Endothelial cell of umbilical vein (primary cell): ENCODE measurements around the gene FRMD5. TPM values are rescaled to one million over a fixed set of nuclear protein-coding genes. Genes with fewer than 3 reads are reported as not detected.

Experiments
- BruUV-seq: library from RNA; stranded (reverse); fragments of 400-500 nt; replicated peaks from 2 replicates; lab custom pipeline; 2021; lab: Mats Ljungman, UMichigan
- CTCF ChIA-PET: fragments of 300-600, 350-600 bp; sonication (Branson Sonifier 250); formaldehyde crosslinking; loops from one replicate; lab custom pipeline; 2021; ENCODE audit warnings: antibody characterized with exemption, inconsistent platforms; lab: Charles Lee
- POLR2A ChIA-PET: fragments of 300-600, 350-600 bp; sonication (Branson Sonifier 250); formaldehyde crosslinking; loops from one replicate; lab custom pipeline; 2021; ENCODE audit warnings: antibody characterized with exemption, inconsistent platforms; lab: Charles Lee
- DNase-seq: peaks from one replicate; pipeline ENCODE4 v3.0.0-alpha.2; 2011; ENCODE audit warnings: low read depth, low spot score
- FAIRE-seq: peaks from 2 replicates; lab custom pipeline; 2011; peaks lifted over from hg19 to GRCh38; lab: Jason Lieb, UNC
- H2AFZ ChIP-seq: 2 replicates; pipeline ENCODE4 v1.6.0; 2012; ENCODE audit warnings: low read depth, low read length, control low read depth, inconsistent platforms
- H3K27ac ChIP-seq: 2 replicates; pipeline ENCODE4 v1.5.1; 2011; ENCODE audit warnings: low read depth, mild to moderate bottlenecking, control low read depth, low read length, moderate library complexity; ENCODE audit not compliant: insufficient read depth
- H3K27me3 ChIP-seq, 2 experiments: 2 replicates each; pipeline versions ENCODE4 v1.6.0 to v1.6.1; 2011; ENCODE audit warnings: low read length in 2 of 2, mixed read lengths in 1 of 2; ENCODE audit not compliant: control insufficient read depth in 2 of 2, insufficient read depth in 2 of 2
- H3K36me3 ChIP-seq, 2 experiments: 2 replicates in 1 of 2; 3 replicates in 1 of 2; pipeline ENCODE4 v1.5.1; 2011; ENCODE audit warnings: low read length in 2 of 2, mild to moderate bottlenecking in 1 of 2, moderate library complexity in 1 of 2; ENCODE audit not compliant: control insufficient read depth in 2 of 2, insufficient read depth in 2 of 2; ENCODE audit errors: extremely low read depth in 1 of 2
- H3K4me1 ChIP-seq: 3 replicates; pipeline ENCODE4 v1.5.1; 2011; ENCODE audit warnings: mild to moderate bottlenecking, low read length; ENCODE audit not compliant: control insufficient read depth, insufficient read depth; ENCODE audit errors: extremely low read depth
- H3K4me2 ChIP-seq: 2 replicates; pipeline ENCODE4 v1.6.1; 2011; ENCODE audit warnings: low read length, control low read depth, mixed read lengths; ENCODE audit not compliant: insufficient read depth
- H3K4me3 ChIP-seq, 3 experiments: fragments of 200-600 bp in 1 of 3; sonication (generic), shearing (Covaris generic) in 1 of 3; replicated peaks in 1 of 3; 2 replicates each; pipeline ENCODE4 v1.5.1; 2011 to 2016; ENCODE audit warnings: control low read depth in 3 of 3, low read length in 3 of 3, mild to moderate bottlenecking in 2 of 3, inconsistent platforms in 1 of 3, low read depth in 1 of 3, moderate library complexity in 1 of 3; ENCODE audit not compliant: insufficient read depth in 1 of 3
- H3K79me2 ChIP-seq: 2 replicates; pipeline ENCODE4 v1.6.0; 2012; ENCODE audit warnings: low read length, inconsistent platforms; ENCODE audit not compliant: control insufficient read depth, insufficient read depth
- H3K9ac ChIP-seq: replicated peaks from 2 replicates; pipeline ENCODE3; 2011; ENCODE audit warnings: low read length, control low read depth; ENCODE audit not compliant: insufficient read depth; ENCODE audit errors: extremely low read depth
- H3K9me1 ChIP-seq: replicated peaks from 3 replicates; pipeline ENCODE4 v1.6.0; 2011; ENCODE audit warnings: mild to moderate bottlenecking, low read length; ENCODE audit not compliant: control insufficient read depth, insufficient read depth; ENCODE audit errors: extremely low read depth
- H3K9me3 ChIP-seq: replicated peaks from 2 replicates; pipeline ENCODE4 v1.5.1; 2012; ENCODE audit warnings: low read length, inconsistent platforms; ENCODE audit not compliant: control insufficient read depth, insufficient read depth
- H4K20me1 ChIP-seq: replicated peaks from 2 replicates; pipeline ENCODE3; 2011; ENCODE audit warnings: mild to moderate bottlenecking, low read length; ENCODE audit not compliant: control insufficient read depth, insufficient read depth; ENCODE audit errors: extremely low read depth
- EZH2 ChIP-seq: IDR thresholded peaks from 2 replicates; pipeline ENCODE4 v1.6.1; 2012; ENCODE audit warnings: borderline replicate concordance, low read depth, mild to moderate bottlenecking, moderate library complexity, low read length, inconsistent platforms; ENCODE audit not compliant: severe bottlenecking
- FOS ChIP-seq: IDR thresholded peaks from 2 replicates; pipeline ENCODE4 v1.6.1; 2011; ENCODE audit warnings: mild to moderate bottlenecking, low read length, moderate library complexity, borderline replicate concordance; ENCODE audit not compliant: insufficient read depth
- GATA2 ChIP-seq: IDR thresholded peaks from 2 replicates; pipeline ENCODE4 v1.7.0; 2011; ENCODE audit warnings: low read depth, mild to moderate bottlenecking, moderate library complexity, mixed read lengths, low read length; ENCODE audit not compliant: insufficient read length, insufficient read depth
- JUN ChIP-seq: IDR thresholded peaks from 2 replicates; pipeline ENCODE4 v1.6.1; 2011; ENCODE audit warnings: borderline replicate concordance, low read depth; ENCODE audit not compliant: insufficient read length, insufficient read depth
- MYC ChIP-seq: IDR thresholded peaks from one replicate; pipeline ENCODE4 v1.6.1; 2011; ENCODE audit warnings: mild to moderate bottlenecking, low read depth, low read length
- POLR2A ChIP-seq: IDR thresholded peaks from 2 replicates; pipeline ENCODE4 v1.6.1; 2012; ENCODE audit warnings: low read depth, mild to moderate bottlenecking, control low read depth, low read length
- POLR2AphosphoS5 ChIP-seq: IDR thresholded peaks from 2 replicates; pipeline ENCODE4 v1.6.1; 2012; ENCODE audit warnings: low read depth, mild to moderate bottlenecking, control low read depth, low read length, moderate library complexity; ENCODE audit not compliant: insufficient read depth
- dilution Hi-C: fragments of 300-500 bp; cut with MboI; formaldehyde crosslinking; loops from one replicate; pipeline ENCODE4 v1.15.0; 2019; ENCODE audit warnings: low sequenced_read_pairs; ENCODE audit not compliant: extremely low pct_ligation_motif_present
- intact Hi-C: fragments of 100-400 bp; cut with micrococcal nuclease; formaldehyde crosslinking; loops from one replicate; pipeline ENCODE4 v1.10.0; 2022
- polyA plus RNA-seq, 4 experiments: library from polyadenylated mRNA; depleted of rRNA in 3 of 4; stranded (reverse) in 3 of 4; unstranded in 1 of 4; fragments of >200 nt; gene quantifications; 2 replicates each; pipeline versions ENCODE4 v1.2.1 to v1.2.3, GENCODE V29; 2011 to 2012; ENCODE audit warnings: missing spikeins in 1 of 4
- total RNA-seq: library from RNA; stranded (reverse); gene quantifications from 2 replicates; pipeline ENCODE4 v1.2.3, GENCODE V29; 2021
- TF ChIP-seq, protein P1 (sequence below): IDR thresholded peaks from 2 replicates; pipeline ENCODE4 v1.6.1; 2011; ENCODE audit not compliant: insufficient read depth, insufficient read length
- TF ChIP-seq, protein P2 (sequence below), 2 donors: IDR thresholded peaks; 1 replicate in 1 of 2; 2 replicates in 1 of 2; pipeline ENCODE4 v1.5.1; 2011; ENCODE audit warnings: low read length in 2 of 2, mild to moderate bottlenecking in 2 of 2, moderate library complexity in 2 of 2, control low read depth in 1 of 2, inconsistent platforms in 1 of 2, low read depth in 1 of 2; ENCODE audit not compliant: insufficient read depth in 1 of 2; ENCODE audit errors: extremely low read depth in 1 of 2

Gene FRMD5
- total and polyA plus RNA-seq, 2 donors (not counting 3 experiments of a cell fraction or from before 2014, with no cell fraction given), result 16.7 to 20.2 TPM

DNA sequence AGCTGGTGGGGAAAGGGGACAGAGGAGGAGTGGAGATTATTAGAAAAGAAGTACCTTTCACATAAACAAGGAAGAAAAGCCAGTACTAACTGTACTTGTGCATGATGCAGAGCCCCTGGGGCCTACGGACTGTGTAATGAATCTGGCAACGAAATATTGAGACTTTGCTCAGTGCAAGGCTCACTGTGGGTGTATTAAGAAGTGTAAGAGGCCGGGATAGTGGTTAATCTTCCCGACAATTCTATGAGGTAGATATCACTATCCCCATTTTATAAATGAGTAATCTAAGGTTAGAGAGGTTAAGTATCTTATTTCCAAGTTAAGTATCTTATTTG lies 278.8 kb downstream of the FRMD5 start:
- CTCF ChIA-PET, result interaction anchor here (1.4 to 2.4 kb wide), 4 partner anchors 12 to 150 kb away, joined by 3 to 9 read pairs (median 4); no protein-coding TSS in a partner anchor
- TF ChIP-seq JUN (no peak), POLR2AphosphoS5 (no peak), MYC (no peak), GATA2 (no peak), FOS (no peak), POLR2A (no peak), EZH2 (no peak)
- TF ChIP-seq, protein P1, sequence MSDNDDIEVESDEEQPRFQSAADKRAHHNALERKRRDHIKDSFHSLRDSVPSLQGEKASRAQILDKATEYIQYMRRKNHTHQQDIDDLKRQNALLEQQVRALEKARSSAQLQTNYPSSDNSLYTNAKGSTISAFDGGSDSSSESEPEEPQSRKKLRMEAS, result no peak
- TF ChIP-seq, protein P2, sequence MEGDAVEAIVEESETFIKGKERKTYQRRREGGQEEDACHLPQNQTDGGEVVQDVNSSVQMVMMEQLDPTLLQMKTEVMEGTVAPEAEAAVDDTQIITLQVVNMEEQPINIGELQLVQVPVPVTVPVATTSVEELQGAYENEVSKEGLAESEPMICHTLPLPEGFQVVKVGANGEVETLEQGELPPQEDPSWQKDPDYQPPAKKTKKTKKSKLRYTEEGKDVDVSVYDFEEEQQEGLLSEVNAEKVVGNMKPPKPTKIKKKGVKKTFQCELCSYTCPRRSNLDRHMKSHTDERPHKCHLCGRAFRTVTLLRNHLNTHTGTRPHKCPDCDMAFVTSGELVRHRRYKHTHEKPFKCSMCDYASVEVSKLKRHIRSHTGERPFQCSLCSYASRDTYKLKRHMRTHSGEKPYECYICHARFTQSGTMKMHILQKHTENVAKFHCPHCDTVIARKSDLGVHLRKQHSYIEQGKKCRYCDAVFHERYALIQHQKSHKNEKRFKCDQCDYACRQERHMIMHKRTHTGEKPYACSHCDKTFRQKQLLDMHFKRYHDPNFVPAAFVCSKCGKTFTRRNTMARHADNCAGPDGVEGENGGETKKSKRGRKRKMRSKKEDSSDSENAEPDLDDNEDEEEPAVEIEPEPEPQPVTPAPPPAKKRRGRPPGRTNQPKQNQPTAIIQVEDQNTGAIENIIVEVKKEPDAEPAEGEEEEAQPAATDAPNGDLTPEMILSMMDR (IDR thresholded peaks at IDR 0.05; ENCODE audit: extremely low read depth in 1 of 2, insufficient read depth in 1 of 2, low read depth in 1 of 2, low read length in 2 of 2), result no peak
- no TSS peak for BruUV-seq

More for the DNA sequence above, 278.8 kb downstream of the FRMD5 start:
- H3K4me3 ChIP-seq, result no peak overlapping the region
- dilution Hi-C loops, result no loop called here
- peaks cover 0 to 5% of the 10 kb centered on the region in 2 experiments for H3K36me3 ChIP-seq
- no peaks in the 10 kb centered on the region for H3K79me2 ChIP-seq
- H3K9me1 ChIP-seq, result no peaks in the 10 kb centered on the region
- POLR2A ChIA-PET, result interaction anchor here (0.6 kb wide), 1 partner anchor 19 kb away, joined by 4 read pairs; no protein-coding TSS in a partner anchor
- no peak for FAIRE-seq
- intact Hi-C loops, result loop anchor here (10.0 kb wide), 1 partner anchor 279 kb away; the partner anchor contains the start of gene FRMD5
- H3K27ac ChIP-seq, result no peak overlapping the region
- DNase-seq, result no peak
- no peaks in the 10 kb centered on the region for H3K9me3 ChIP-seq
- no peak overlapping the region for H3K4me2 ChIP-seq
- H3K27me3 ChIP-seq, result no peaks in the 10 kb centered on the region
- H4K20me1 ChIP-seq, result no peaks in the 10 kb centered on the region
- H2AFZ ChIP-seq, result no peak overlapping the region
- no peak overlapping the region for H3K9ac ChIP-seq
- H3K4me1 ChIP-seq, result peaks cover 30% of the 10 kb centered on the region
